Spleen (tissue), 7 donors: ENCODE data around the gene BCAS4.

Experiments
- POLR2A ChIP-seq, 3 donors: fragments of 450-650 bp; IDR thresholded peaks; one replicate each; pipeline ENCODE4 v1.5.1; 2017; ENCODE audit warnings: antibody characterized with exemption in 3 of 3, mild to moderate bottlenecking in 1 of 3
- TF ChIP-seq, protein P1 (sequence below), 11 experiments: fragments of 200-600 bp in 7 of 11; fragments of 450-650 bp in 4 of 11; sonication (generic) in 4 of 11; IDR thresholded peaks in 8 of 11; conservative IDR thresholded peaks in 3 of 11; 1 replicate in 7 of 11; 2 replicates in 4 of 11; pipeline versions ENCODE4 v1.4.0 to v1.8.0; 2016 to 2021; ENCODE audit warnings: antibody characterized with exemption in 11 of 11, inconsistent platforms in 4 of 11, mild to moderate bottlenecking in 1 of 11
- donor health status: DM: no; HTN: no; CAD: no; lungs with moderate emphysema.
- donor health status: DM: no; HTN: no; CAD: no.
- donor health status: DM: no; HTN: no; CAD: no.

DNA sequence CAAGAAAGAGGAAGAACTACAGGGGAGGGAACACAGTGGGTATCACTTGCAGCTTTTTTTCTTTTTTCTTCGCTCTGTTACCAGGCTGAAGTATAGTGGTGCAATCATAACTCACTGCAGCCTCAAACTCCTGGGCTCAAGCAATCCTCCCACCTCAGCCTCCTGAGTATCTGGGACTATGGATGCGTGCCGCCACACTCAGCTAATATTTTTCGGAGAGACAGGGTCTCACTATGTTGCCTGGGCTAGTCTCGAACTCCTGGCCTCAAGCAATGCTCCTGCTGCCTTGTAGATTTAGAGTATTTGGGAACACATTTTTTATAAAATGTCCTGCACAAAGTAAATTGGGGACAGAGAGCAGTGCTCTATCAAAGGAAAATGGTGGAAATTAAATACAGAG, 35.2 kb upstream of the BCAS4 start:
- TF ChIP-seq, protein P1, sequence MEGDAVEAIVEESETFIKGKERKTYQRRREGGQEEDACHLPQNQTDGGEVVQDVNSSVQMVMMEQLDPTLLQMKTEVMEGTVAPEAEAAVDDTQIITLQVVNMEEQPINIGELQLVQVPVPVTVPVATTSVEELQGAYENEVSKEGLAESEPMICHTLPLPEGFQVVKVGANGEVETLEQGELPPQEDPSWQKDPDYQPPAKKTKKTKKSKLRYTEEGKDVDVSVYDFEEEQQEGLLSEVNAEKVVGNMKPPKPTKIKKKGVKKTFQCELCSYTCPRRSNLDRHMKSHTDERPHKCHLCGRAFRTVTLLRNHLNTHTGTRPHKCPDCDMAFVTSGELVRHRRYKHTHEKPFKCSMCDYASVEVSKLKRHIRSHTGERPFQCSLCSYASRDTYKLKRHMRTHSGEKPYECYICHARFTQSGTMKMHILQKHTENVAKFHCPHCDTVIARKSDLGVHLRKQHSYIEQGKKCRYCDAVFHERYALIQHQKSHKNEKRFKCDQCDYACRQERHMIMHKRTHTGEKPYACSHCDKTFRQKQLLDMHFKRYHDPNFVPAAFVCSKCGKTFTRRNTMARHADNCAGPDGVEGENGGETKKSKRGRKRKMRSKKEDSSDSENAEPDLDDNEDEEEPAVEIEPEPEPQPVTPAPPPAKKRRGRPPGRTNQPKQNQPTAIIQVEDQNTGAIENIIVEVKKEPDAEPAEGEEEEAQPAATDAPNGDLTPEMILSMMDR (IDR thresholded peaks at IDR 0.05 in 8 of 11, conservative IDR thresholded peaks at IDR 0.05 in 3 of 11): no peak
- TF ChIP-seq POLR2A (IDR thresholded peaks at IDR 0.05): no peak
